GM23248 (cell line): ENCODE measurements around the gene BTAF1. TPM values are rescaled to one million over a fixed set of nuclear protein-coding genes. Genes with fewer than 3 reads are reported as not detected.

Experiments used
- DNase-seq: peaks from one replicate; pipeline ENCODE4 v3.0.0-alpha.2; 2015
- H2AFZ ChIP-seq: fragments of 200-600 bp; sonication (generic); 2 replicates; pipeline ENCODE4 v1.6.1; 2016; ENCODE audit warnings: antibody characterized with exemption
- H3F3A ChIP-seq: fragments of 200-600 bp; sonication (generic); 2 replicates; pipeline ENCODE4 v1.6.1; 2016; ENCODE audit warnings: mild to moderate bottlenecking, antibody characterized with exemption, mixed run types; ENCODE audit not compliant: insufficient read depth
- H3K27ac ChIP-seq: fragments of 200-600 bp; sonication (generic); 2 replicates; pipeline ENCODE4 v1.5.1; 2016; ENCODE audit warnings: mild to moderate bottlenecking
- H3K27me3 ChIP-seq: fragments of 200-600 bp; sonication (generic); replicated peaks from 2 replicates; pipeline ENCODE4 v1.6.1; 2016; ENCODE audit warnings: mild to moderate bottlenecking; ENCODE audit not compliant: insufficient read depth
- H3K36me3 ChIP-seq: fragments of 200-600 bp; sonication (generic); 2 replicates; pipeline ENCODE4 v1.6.1; 2016; ENCODE audit warnings: low read depth, mild to moderate bottlenecking
- H3K4me1 ChIP-seq: fragments of 200-600 bp; sonication (generic); 2 replicates; pipeline ENCODE4 v1.6.1; 2016; ENCODE audit warnings: mild to moderate bottlenecking; ENCODE audit not compliant: insufficient read depth
- H3K4me2 ChIP-seq: fragments of 200-600 bp; sonication (generic); one replicate; pipeline ENCODE4 v1.6.1; 2016; ENCODE audit warnings: mild to moderate bottlenecking; ENCODE audit not compliant: unreplicated experiment
- H3K4me3 ChIP-seq: fragments of 200-600 bp; sonication (generic); 2 replicates; pipeline ENCODE4 v1.5.1; 2016; ENCODE audit warnings: mild to moderate bottlenecking
- H3K79me2 ChIP-seq: fragments of 200-600 bp; sonication (generic); 2 replicates; pipeline ENCODE4 v1.6.1; 2016; ENCODE audit warnings: mild to moderate bottlenecking; ENCODE audit not compliant: insufficient read depth
- H3K9ac ChIP-seq: fragments of 200-600 bp; sonication (generic); 2 replicates; pipeline ENCODE4 v1.6.1; 2016; ENCODE audit warnings: mild to moderate bottlenecking
- H3K9me2 ChIP-seq: fragments of 200-600 bp; sonication (generic); 2 replicates; pipeline ENCODE4 v1.6.1; 2016; ENCODE audit warnings: mixed run types, mild to moderate bottlenecking, moderate library complexity; ENCODE audit not compliant: insufficient read depth
- H3K9me3 ChIP-seq: fragments of 200-600 bp; sonication (generic); one replicate; pipeline ENCODE4 v1.6.1; 2017; ENCODE audit warnings: low read depth
- H4K20me1 ChIP-seq: fragments of 200-600 bp; sonication (generic); 2 replicates; pipeline ENCODE4 v1.6.0; 2016; ENCODE audit not compliant: insufficient read depth
- EZH2 ChIP-seq: fragments of 200-600 bp; sonication (generic); IDR thresholded peaks from 2 replicates; pipeline ENCODE4 v1.6.1; 2018; ENCODE audit warnings: antibody characterized with exemption, mild to moderate bottlenecking; ENCODE audit not compliant: insufficient read depth, poor library complexity, severe bottlenecking
- EZH2phosphoT487 ChIP-seq: fragments of 200-600 bp; sonication (generic); IDR thresholded peaks from 2 replicates; pipeline ENCODE4 v1.6.1; 2018; ENCODE audit warnings: antibody characterized with exemption, moderate library complexity, mild to moderate bottlenecking, low read depth; ENCODE audit not compliant: insufficient read depth
- WGBS, 2 experiments: methylation state at CpG; one replicate each; pipeline ENCODE4 v1.1.6; 2015 to 2017; ENCODE audit warnings: low lambda C conversion rate in 2 of 2, low coverage in 1 of 2; ENCODE audit errors: missing lambda C conversion rate in 2 of 2; 5-methylcytosine and 5-hydroxymethylcytosine counted together
- in situ Hi-C: fragments of 300-500 bp; cut with MboI; formaldehyde crosslinking; loops from 2 replicates; pipeline ENCODE4 v1.15.0; 2020
- polyA plus RNA-seq: library from polyadenylated mRNA; unstranded; fragments of >200 nt; fragmentation: Nextera tagmentation; extraction: Ambion mirVana; gene quantifications from 2 replicates; pipeline ENCODE4 v1.2.1, GENCODE V29; 2016
- total RNA-seq: library from RNA; depleted of rRNA; stranded (reverse); fragments of >200 nt; shearing (Covaris generic); gene quantifications from 2 replicates; pipeline ENCODE4 v1.2.3, GENCODE V29; 2014; rRNA removed

The BTAF1 gene
- total RNA-seq: 29.2 and 38.4 TPM in 2 replicates
- polyA plus RNA-seq: 14.6 and 17.0 TPM in 2 replicates

DNA sequence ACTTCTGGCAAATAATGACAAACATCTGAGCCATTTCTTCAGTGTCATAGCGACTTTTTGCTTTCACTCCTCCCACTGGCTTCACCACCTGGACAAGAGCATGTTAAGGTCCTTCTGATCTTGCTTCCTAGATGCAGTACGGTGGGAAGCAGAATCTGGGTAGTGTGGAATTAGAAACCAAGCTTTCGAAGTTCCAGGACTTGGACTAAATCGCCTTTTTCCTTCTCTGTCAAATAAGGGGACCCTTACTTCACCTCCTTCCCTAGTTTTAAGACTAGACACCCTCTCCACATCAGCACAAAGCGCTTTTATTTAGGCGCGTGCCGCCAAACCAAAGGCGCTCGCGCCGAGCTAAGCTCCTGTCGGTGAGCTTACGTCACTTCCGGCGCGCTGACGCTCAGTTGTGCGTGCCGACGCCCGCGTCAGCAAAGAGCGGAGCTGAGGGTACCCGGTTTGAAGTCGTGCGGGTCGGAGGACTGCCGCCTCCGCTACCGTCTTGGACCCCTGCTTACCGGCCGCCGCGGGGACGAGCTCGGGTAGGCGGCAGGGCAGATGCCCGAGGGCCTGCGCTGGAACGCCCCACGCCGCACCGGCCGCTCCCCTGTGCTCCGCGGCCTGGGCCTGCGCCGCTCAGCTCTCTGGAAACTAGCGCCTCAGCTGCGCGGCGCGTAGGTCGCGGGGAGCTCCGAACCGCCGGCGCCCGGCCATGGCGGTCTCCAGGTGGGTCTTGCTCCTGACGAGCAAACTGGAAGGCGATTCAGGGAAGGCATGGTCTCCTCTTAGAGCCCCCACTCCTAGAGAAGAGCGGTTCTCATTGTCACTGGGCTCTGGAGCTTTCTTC, at the start of gene BTAF1:
Gene BTAF1, plus strand, starts transcription at position 400 of the 841 bp plus-strand sequence. Its CDS starts 307 bp downstream, at position 707.
- Histone ChIP-seq H3K9ac (peak within 1 kb of the TSS; percentile 94), H3K9me2 (no peaks in the 10 kb centered on the region), H3K36me3 (no peaks in the 10 kb centered on the region), H3K4me1 (peaks cover 8% of the 10 kb centered on the region), H3K27me3 (no peaks in the 10 kb centered on the region), H4K20me1 (peaks cover 18% of the 10 kb centered on the region; the same call in 1 of the 2 replicates), H3K4me2 (peak within 1 kb of the TSS; percentile 91), H3K79me2 (peaks cover 50% of the 10 kb centered on the region), H3K27ac (peak within 1 kb of the TSS; percentile 89), H3F3A (peaks cover 19% of the 10 kb centered on the region; the same call in 1 of the 2 replicates), H3K9me3 (no peaks in the 10 kb centered on the region), H2AFZ (peak within 1 kb of the TSS; percentile 88), H3K4me3 (peak within 1 kb of the TSS; percentile 85)
- DNase-seq: peak; percentile 98
- TF ChIP-seq EZH2: no peak
- in situ Hi-C loops: loop anchor here (25.0 kb wide), 1 partner anchor 1036 kb away; no protein-coding TSS in a partner anchor
- 2% methylated on average over 30 to 64 of the region's 65 CpGs for WGBS, 2 experiments

GRCh38 chr10:91875156-91875555, 48.4 kb upstream of the BTAF1 start:
- H3K27ac ChIP-seq: no peak overlapping the region
- H3K9ac ChIP-seq: no peak overlapping the region
- no peaks in the 10 kb centered on the region for H3K36me3 ChIP-seq
- no peaks in the 10 kb centered on the region for H3K9me2 ChIP-seq
- no peak overlapping the region for H2AFZ ChIP-seq
- TF ChIP-seq EZH2phosphoT487 (no peak), EZH2 (no peak)
- in situ Hi-C loops: no loop called here
- H3K4me2 ChIP-seq: no peak overlapping the region
- H3K9me3 ChIP-seq: no peaks in the 10 kb centered on the region
- no peak overlapping the region for H3K4me3 ChIP-seq
- H3K79me2 ChIP-seq: no peaks in the 10 kb centered on the region
- 74 to 94% methylated on average over 2 of the region's 2 CpGs for WGBS, 2 experiments
- H3K4me1 ChIP-seq: no peaks in the 10 kb centered on the region
- H3F3A ChIP-seq: no peaks in the 10 kb centered on the region
- H3K27me3 ChIP-seq: no peaks in the 10 kb centered on the region
- H4K20me1 ChIP-seq: no peaks in the 10 kb centered on the region
- DNase-seq: no peak

GRCh38 chr10:91875779-91876178, 47.8 kb upstream of the BTAF1 start:
- Histone ChIP-seq H3K9me2 (no peaks in the 10 kb centered on the region), H3K4me1 (no peaks in the 10 kb centered on the region), H3K27ac (no peak overlapping the region), H3K36me3 (no peaks in the 10 kb centered on the region), H3K9me3 (no peaks in the 10 kb centered on the region), H3K4me2 (no peak overlapping the region), H4K20me1 (no peaks in the 10 kb centered on the region), H3K9ac (no peak overlapping the region), H3F3A (no peaks in the 10 kb centered on the region), H2AFZ (no peak overlapping the region), H3K27me3 (no peaks in the 10 kb centered on the region), H3K4me3 (no peak overlapping the region), H3K79me2 (no peaks in the 10 kb centered on the region)
- TF ChIP-seq EZH2 (no peak), EZH2phosphoT487 (no peak)
- in situ Hi-C loops: no loop called here
- DNase-seq: no peak
- 85 to 86% methylated on average over 1 of the region's 1 CpG for WGBS, 2 experiments

DNA sequence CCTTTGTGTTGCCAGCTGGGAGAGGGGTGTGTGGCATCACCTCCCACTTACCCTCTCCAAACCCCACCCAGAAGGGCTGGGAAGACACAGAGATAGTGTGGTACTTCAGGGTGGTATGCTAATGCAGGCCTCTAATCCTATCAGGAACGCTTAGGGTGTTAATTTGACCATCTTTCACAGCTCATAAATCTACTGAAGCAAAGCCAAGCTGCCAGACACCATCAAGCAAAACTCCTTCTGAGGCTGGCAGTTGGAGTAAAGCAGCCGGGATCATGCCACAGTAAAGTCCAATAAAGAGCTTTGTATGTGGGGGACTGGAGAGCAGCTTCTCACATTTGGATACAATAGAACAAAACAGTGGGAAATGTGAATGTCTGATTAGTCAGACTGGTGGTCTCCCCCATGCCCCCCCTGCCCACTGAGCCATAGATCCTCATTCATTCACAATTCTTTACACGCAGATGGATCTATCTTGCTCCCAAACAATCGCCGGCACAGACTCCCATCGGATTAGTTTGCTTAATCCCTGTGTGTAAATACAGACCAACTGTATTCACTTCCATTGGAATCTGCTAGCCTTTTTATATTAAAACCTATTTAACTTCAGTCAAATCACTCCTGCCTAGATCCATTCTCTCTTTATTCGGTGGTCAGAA, 43.9 kb upstream of the BTAF1 start:
- no peak overlapping the region for H3K27ac ChIP-seq
- 23 to 31% methylated on average over 7 of the region's 7 CpGs for WGBS, 2 experiments

More for the DNA sequence above, 43.9 kb upstream of the BTAF1 start:
- Histone ChIP-seq H3K4me2 (no peak overlapping the region), H2AFZ (peak overlapping the region; percentile 35; the same call in 1 of the 2 replicates), H3F3A (no peaks in the 10 kb centered on the region), H3K36me3 (no peaks in the 10 kb centered on the region), H3K9me2 (no peaks in the 10 kb centered on the region), H3K4me3 (no peak overlapping the region), H4K20me1 (no peaks in the 10 kb centered on the region), H3K9me3 (no peaks in the 10 kb centered on the region), H3K27me3 (no peaks in the 10 kb centered on the region), H3K9ac (no peak overlapping the region), H3K4me1 (no peaks in the 10 kb centered on the region), H3K79me2 (no peaks in the 10 kb centered on the region)
- no peak for TF ChIP-seq EZH2phosphoT487
- no peak for DNase-seq
- in situ Hi-C loops: no loop called here
